H1 (cell line): Measurements from ENCODE around the gene MSI2. TPM values are rescaled to one million over a fixed set of nuclear protein-coding genes. Genes with fewer than 3 reads are reported as not detected.

ENCODE experiments used
- SIRT6 ChIP-seq: IDR thresholded peaks from one replicate; pipeline ENCODE4 v1.7.1; 2012; ENCODE audit warnings: low read length, inconsistent platforms
- SP4 ChIP-seq: IDR thresholded peaks from 2 replicates; pipeline ENCODE4 v1.6.1; 2012; ENCODE audit warnings: low read length, inconsistent platforms
- polyA plus RNA-seq, 7 experiments: library from polyadenylated mRNA; depleted of rRNA in 3 of 7; stranded (reverse) in 5 of 7; unstranded in 2 of 7; fragments of >200 nt in 5 of 7; fragments of 200-250 nt in 2 of 7; gene quantifications; 1 replicate in 5 of 7; 2 replicates in 1 of 7; 4 replicates in 1 of 7; pipeline versions ENCODE4 v1.2.1 to v1.2.3, GENCODE V29; 2011 to 2013; ENCODE audit warnings: missing spikeins in 2 of 7, mixed read lengths in 2 of 7
- total RNA-seq: library from RNA; stranded (reverse); fragmentation: NEBNext Ultra II Directional; extraction: Animal tissue kit (Norgen Biotek cat#: 25700); gene quantifications from 2 replicates; pipeline ENCODE4 v1.2.1, GENCODE V29; 2021

The MSI2 gene
- total and polyA plus RNA-seq, 2 of the 8 experiments (the other 6 are each of a cell fraction or from before 2014, with no cell fraction given), result 36.7 to 80.6 TPM

- TF ChIP-seq SP4 (no peak), SIRT6 (no peak)
These were observed 408.8 kb downstream of the MSI2 start (continued) for GRCh38 chr17:57665128-57665527.
